Left lung (tissue), 10 donors: ENCODE results near the gene LILRB4. TPM values are rescaled to one million over a fixed set of nuclear protein-coding genes. Genes with fewer than 3 reads are reported as not detected.

ENCODE experiments used
- ATAC-seq: fragments of 200-7000 bp; cut with Tn5 transposase; one replicate; pipeline ENCODE4 v1.9.1; 2020; ENCODE audit warnings: moderate library complexity
- DNase-seq, 4 donors: peaks; one replicate each; pipeline ENCODE4 v3.0.0-alpha.2; 2013 to 2020
- H3K27ac ChIP-seq, 2 donors: fragments of 200-600 bp; sonication (generic) in 1 of 2; one replicate each; pipeline versions ENCODE4 v1.5.0 to v1.8.0; 2020 to 2021
- H3K27me3 ChIP-seq, 2 donors: fragments of 200-600 bp; sonication (generic) in 1 of 2; one replicate each; pipeline versions ENCODE4 v1.5.0 to v1.8.0; 2020 to 2021
- H3K36me3 ChIP-seq, 2 donors: fragments of 200-600 bp; sonication (generic) in 1 of 2; one replicate each; pipeline versions ENCODE4 v1.5.0 to v1.8.0; 2020 to 2021
- H3K4me1 ChIP-seq, 2 donors: fragments of 200-600 bp; one replicate each; pipeline ENCODE4 v1.8.0; 2021
- H3K4me3 ChIP-seq, 2 donors: fragments of 200-600 bp; sonication (generic) in 1 of 2; one replicate each; pipeline versions ENCODE4 v1.5.0 to v1.8.0; 2020 to 2021; ENCODE audit warnings: mild to moderate bottlenecking in 1 of 2
- H3K9me3 ChIP-seq, 2 donors: fragments of 200-600 bp; sonication (generic) in 1 of 2; one replicate each; pipeline versions ENCODE4 v1.5.0 to v1.8.0; 2020 to 2021
- intact Hi-C, 2 donors: fragments of 100-400 bp; cut with DNase I; formaldehyde crosslinking; loops; one replicate each; pipeline versions ENCODE4 v1.11.2 to v1.14.2; 2022
- polyA plus RNA-seq, 6 donors: library from polyadenylated mRNA; unstranded; fragments of 120-200 nt; gene quantifications; one replicate each; pipeline ENCODE4 v1.2.1, GENCODE V29; 2013; ENCODE audit not compliant: insufficient read length in 6 of 6
- total RNA-seq, 2 donors: library from RNA; stranded (reverse); fragmentation: NEBNext Ultra II Directional; extraction: Animal tissue kit (Norgen Biotek cat#: 25700); gene quantifications; one replicate each; pipeline ENCODE4 v1.2.1, GENCODE V29; 2021
- TF ChIP-seq, protein P1 (sequence below), 2 donors: fragments of 200-600 bp; sonication (generic) in 1 of 2; IDR thresholded peaks; one replicate each; pipeline versions ENCODE4 v1.5.0 to v1.8.0; 2021; ENCODE audit warnings: antibody characterized with exemption in 2 of 2
- donor health status: DM: no; HTN: yes; CAD: no.
- donor health status: DM: no; HTN: no; CAD: no.

The LILRB4 gene
- total and polyA plus RNA-seq, 8 donors, result 0.56 to 44.4 (median 1.2) TPM

DNA sequence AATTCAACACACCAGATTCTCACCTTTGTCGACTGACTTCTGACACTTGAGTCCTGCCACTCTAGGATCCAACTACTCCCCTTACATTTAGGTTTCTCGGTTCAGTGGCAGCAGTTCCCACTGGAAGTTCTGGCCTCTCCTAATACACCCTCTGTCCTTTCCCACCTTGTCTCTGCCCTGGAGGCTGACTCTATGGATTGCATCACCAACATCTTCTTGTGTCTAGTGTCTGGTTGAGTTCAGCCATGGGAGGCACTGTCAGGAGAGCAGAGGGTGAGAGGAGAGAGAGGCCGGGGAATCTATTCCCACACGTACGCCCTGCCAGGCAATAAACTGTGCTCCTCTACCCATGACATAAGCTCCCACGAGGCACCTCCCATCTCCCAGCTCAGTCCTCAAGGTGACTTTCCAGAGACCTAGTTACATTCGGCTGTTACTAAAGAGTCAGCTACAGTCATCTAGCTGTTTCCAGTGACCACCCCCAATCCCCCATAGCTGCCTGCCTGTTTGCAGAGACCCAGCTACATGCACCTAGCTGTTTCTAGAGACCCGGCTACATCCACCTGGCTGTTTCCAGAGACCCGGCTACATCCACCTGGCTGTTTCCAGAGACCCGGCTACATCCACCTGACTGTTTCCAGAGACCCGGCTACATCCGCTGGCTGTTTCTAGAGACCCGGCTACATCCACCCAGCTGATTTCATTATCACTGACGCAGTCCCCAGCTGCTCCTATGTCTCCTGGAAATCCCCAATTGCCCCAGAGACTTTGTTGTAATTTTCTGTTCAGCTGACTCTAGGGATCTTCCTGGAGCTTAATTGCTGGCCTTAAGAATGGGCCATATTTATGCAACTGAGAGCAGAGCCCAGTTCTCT lies 8.1 kb upstream of the LILRB4 start:
- TF ChIP-seq, protein P1, sequence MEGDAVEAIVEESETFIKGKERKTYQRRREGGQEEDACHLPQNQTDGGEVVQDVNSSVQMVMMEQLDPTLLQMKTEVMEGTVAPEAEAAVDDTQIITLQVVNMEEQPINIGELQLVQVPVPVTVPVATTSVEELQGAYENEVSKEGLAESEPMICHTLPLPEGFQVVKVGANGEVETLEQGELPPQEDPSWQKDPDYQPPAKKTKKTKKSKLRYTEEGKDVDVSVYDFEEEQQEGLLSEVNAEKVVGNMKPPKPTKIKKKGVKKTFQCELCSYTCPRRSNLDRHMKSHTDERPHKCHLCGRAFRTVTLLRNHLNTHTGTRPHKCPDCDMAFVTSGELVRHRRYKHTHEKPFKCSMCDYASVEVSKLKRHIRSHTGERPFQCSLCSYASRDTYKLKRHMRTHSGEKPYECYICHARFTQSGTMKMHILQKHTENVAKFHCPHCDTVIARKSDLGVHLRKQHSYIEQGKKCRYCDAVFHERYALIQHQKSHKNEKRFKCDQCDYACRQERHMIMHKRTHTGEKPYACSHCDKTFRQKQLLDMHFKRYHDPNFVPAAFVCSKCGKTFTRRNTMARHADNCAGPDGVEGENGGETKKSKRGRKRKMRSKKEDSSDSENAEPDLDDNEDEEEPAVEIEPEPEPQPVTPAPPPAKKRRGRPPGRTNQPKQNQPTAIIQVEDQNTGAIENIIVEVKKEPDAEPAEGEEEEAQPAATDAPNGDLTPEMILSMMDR (IDR thresholded peaks at IDR 0.05), result no peak
- ATAC-seq, result peak; percentile 50
- no peak overlapping the region for H3K27ac ChIP-seq
- no peaks in the 10 kb centered on the region for H3K36me3 ChIP-seq
- no peak for DNase-seq
- peaks cover 0 to 11% of the 10 kb centered on the region in 2 donors for H3K27me3 ChIP-seq
- H3K9me3 ChIP-seq, result no peaks in the 10 kb centered on the region
- no peaks in the 10 kb centered on the region for H3K4me1 ChIP-seq
- intact Hi-C loops, result no loop called here
- H3K4me3 ChIP-seq, result no peak overlapping the region

DNA sequence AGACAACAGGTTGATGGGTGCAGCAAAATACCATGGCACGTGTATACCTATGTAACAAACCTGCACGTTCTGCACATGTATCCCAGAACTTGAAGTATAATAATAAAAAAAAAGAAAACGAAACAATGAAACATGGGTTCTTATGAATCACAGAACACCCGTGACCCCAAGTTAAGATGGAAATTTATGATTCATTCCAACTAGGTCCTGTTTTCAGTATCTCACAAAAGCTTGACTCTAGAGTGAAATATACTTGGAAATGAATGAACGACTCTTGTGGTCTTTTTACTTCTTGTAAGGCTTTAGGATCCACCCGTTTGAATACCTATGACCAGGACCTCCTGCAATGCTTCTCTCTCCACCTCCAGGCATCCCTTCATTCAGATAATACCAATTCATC lies 3.5 kb upstream of the LILRB4 start:
- H3K4me1 ChIP-seq, result peaks cover 0 to 14% of the 10 kb centered on the region in 2 donors
- peaks cover 0 to 22% of the 10 kb centered on the region in 2 donors for H3K27me3 ChIP-seq
- intact Hi-C loops, result no loop called here
- ATAC-seq, result no peak
- H3K36me3 ChIP-seq, result peaks cover 0 to 1% of the 10 kb centered on the region in 2 donors
- H3K27ac ChIP-seq, result no peak overlapping the region
- DNase-seq, result no peak
- TF ChIP-seq, protein P1 (IDR thresholded peaks at IDR 0.05), result no peak
- no peak overlapping the region for H3K4me3 ChIP-seq
- H3K9me3 ChIP-seq, result no peaks in the 10 kb centered on the region

DNA sequence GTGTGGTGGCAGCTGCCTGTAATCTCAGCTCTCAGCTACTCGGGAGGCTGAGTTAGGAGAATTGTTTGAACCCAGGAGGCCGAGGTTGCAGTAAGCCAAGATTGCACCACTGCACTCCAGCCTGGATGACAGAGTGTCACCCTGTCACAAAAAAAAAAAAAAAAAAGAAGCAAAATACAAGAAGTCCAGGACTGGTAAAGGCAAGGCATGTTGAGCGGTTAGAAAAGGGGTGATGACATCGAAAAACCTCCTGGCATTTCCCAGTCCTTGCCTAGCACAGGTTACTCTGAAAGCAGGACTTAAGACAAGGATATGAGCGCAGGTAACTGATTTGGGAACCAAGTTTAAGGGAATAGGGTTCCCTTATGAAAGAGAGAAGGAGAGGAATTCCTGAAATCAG lies 2.5 kb upstream of the LILRB4 start:
- ATAC-seq, result peak; percentile 34

DNA sequence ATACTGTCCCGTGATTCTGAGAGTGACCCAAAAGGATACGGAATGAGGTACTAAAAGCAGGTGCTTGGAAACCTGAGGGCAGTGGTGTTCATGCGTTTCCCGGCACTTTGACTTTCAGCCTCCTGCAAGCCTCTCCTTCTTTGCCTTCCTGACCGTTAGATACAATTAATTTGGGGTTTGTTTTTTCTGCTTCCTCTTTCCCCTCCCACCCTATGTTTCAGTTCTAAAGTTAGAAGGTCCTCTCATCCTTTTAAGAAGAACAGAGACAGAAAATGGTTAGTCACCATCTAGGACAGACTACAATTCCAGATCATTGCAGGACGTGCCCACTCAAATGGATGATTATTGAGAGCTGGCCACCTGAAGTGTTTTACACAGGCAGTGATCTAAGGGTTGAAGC lies 1.8 kb upstream of the LILRB4 start:
- ATAC-seq (no peak), DNase-seq (no peak)
- H3K4me3 ChIP-seq, result no peak overlapping the region
- peaks cover 0 to 12% of the 10 kb centered on the region in 2 donors for H3K36me3 ChIP-seq
- TF ChIP-seq, protein P1 (IDR thresholded peaks at IDR 0.05), result no peak
- H3K27me3 ChIP-seq, result peaks cover 0 to 39% of the 10 kb centered on the region in 2 donors
- H3K9me3 ChIP-seq, result no peaks in the 10 kb centered on the region
- peaks cover 0 to 16% of the 10 kb centered on the region in 2 donors for H3K4me1 ChIP-seq
- intact Hi-C loops, result no loop called here
- H3K27ac ChIP-seq, result peak overlapping the region in 1 of 2 donors; percentile 66

More for the DNA sequence above, 2.5 kb upstream of the LILRB4 start:
- Histone ChIP-seq H3K27me3 (peaks cover 0 to 32% of the 10 kb centered on the region in 2 donors), H3K4me3 (no peak overlapping the region), H3K4me1 (peaks cover 0 to 16% of the 10 kb centered on the region in 2 donors), H3K36me3 (peaks cover 0 to 7% of the 10 kb centered on the region in 2 donors), H3K27ac (peak overlapping the region in 1 of 2 donors; percentile 66), H3K9me3 (no peaks in the 10 kb centered on the region)
- TF ChIP-seq, protein P1 (IDR thresholded peaks at IDR 0.05), result no peak
- intact Hi-C loops, result no loop called here
- no peak for DNase-seq

DNA sequence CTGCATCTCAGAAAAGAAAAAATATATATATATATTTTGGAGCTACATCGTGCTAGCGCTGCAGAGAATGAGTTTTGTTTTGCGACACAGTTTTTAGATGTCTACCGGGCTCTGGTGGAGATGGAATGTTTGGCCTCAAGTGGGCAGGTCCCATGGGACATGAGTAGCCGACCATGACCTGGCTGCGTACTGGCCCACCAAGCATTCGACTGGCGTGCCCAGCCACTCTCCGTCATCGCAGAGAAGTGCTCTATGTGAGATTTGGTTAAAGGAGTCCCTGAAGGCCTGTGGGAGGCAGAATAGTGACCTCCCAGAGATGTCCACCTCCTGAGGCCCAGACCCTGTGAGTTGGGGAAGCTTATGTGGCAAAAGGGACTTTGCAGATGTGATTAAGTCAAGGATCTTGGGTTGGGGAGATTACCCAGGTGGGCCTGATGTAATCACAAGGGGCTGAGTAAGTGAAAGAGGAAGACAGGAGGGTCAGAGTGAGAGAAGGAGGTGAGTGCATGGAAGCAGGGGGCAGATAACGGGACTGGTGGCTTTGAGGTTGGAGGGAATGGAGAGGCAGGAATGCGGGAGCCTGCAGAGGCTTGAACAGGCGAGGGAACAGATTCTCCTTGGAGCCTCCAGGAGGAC lies 821 bp upstream of the LILRB4 start:
- peaks cover 0 to 44% of the 10 kb centered on the region in 2 donors for H3K27me3 ChIP-seq
- TF ChIP-seq, protein P1 (IDR thresholded peaks at IDR 0.05), result no peak
- H3K36me3 ChIP-seq, result peaks cover 0 to 20% of the 10 kb centered on the region in 2 donors
- no peaks in the 10 kb centered on the region for H3K9me3 ChIP-seq
- H3K4me1 ChIP-seq, result peaks cover 0 to 16% of the 10 kb centered on the region in 2 donors
- no peak overlapping the region for H3K27ac ChIP-seq
- no peak for DNase-seq
- intact Hi-C loops, result no loop called here
- no peak overlapping the region for H3K4me3 ChIP-seq
- no peak for ATAC-seq
